Hepatocyte (in vitro differentiated cells): ENCODE results near the gene EEF2K. TPM values are rescaled to one million over a fixed set of nuclear protein-coding genes. Genes with fewer than 3 reads are reported as not detected.
A peak's percentile ranks its signal among the peaks of the same experiment; 100 is the strongest.

Source experiments
- DNase-seq: peaks from one replicate; pipeline ENCODE4 v3.0.0-alpha.2; 2016; ENCODE audit warnings: low spot score
- H2AFZ ChIP-seq: fragments of 200-600 bp; sonication (generic); 2 replicates; pipeline ENCODE4 v1.6.0; 2016; ENCODE audit warnings: antibody characterized with exemption, mild to moderate bottlenecking
- H3K27ac ChIP-seq: fragments of 200-600 bp; sonication (generic); 2 replicates; pipeline ENCODE4 v1.5.1; 2016; ENCODE audit warnings: mild to moderate bottlenecking
- H3K27me3 ChIP-seq: fragments of 200-600 bp; sonication (generic); 2 replicates; pipeline ENCODE4 v1.6.1; 2016
- H3K36me3 ChIP-seq: fragments of 200-600 bp; sonication (generic); replicated peaks from 2 replicates; pipeline ENCODE4 v1.5.1; 2016; ENCODE audit warnings: low read depth; ENCODE audit not compliant: insufficient read depth
- H3K4me1 ChIP-seq: fragments of 200-600 bp; sonication (generic); 2 replicates; pipeline ENCODE4 v1.5.1; 2016; ENCODE audit warnings: mild to moderate bottlenecking, moderate library complexity; ENCODE audit not compliant: insufficient read depth
- H3K4me2 ChIP-seq: fragments of 200-600 bp; sonication (generic); 2 replicates; pipeline ENCODE4 v1.6.0; 2016
- H3K4me3 ChIP-seq: fragments of 200-600 bp; sonication (generic); 2 replicates; pipeline ENCODE4 v1.5.1; 2016; ENCODE audit warnings: mild to moderate bottlenecking
- H3K79me2 ChIP-seq: fragments of 200-600 bp; sonication (generic); 2 replicates; pipeline ENCODE4 v1.6.0; 2017; ENCODE audit warnings: mild to moderate bottlenecking
- H3K9me2 ChIP-seq: fragments of 200-600 bp; sonication (generic); replicated peaks from 2 replicates; pipeline ENCODE4 v1.6.0; 2017; ENCODE audit warnings: mild to moderate bottlenecking; ENCODE audit not compliant: insufficient read depth
- H3K9me3 ChIP-seq: fragments of 200-600 bp; sonication (generic); 2 replicates; pipeline ENCODE4 v1.5.1; 2016; ENCODE audit warnings: low read depth, mild to moderate bottlenecking
- H4K20me1 ChIP-seq: fragments of 200-600 bp; sonication (generic); 2 replicates; pipeline ENCODE4 v1.6.0; 2016; ENCODE audit warnings: mild to moderate bottlenecking; ENCODE audit not compliant: insufficient read depth, poor library complexity, severe bottlenecking
- CTCF ChIP-seq: fragments of 200-600 bp; sonication (generic); IDR thresholded peaks from 2 replicates; pipeline ENCODE4 v1.5.1; 2016; ENCODE audit warnings: antibody characterized with exemption, mild to moderate bottlenecking; ENCODE audit not compliant: poor library complexity
- EZH2 ChIP-seq: fragments of 200-600 bp; sonication (generic); IDR thresholded peaks from 2 replicates; pipeline ENCODE4 v1.6.1; 2016; ENCODE audit warnings: antibody characterized with exemption, mild to moderate bottlenecking, borderline replicate concordance
- EZH2phosphoT487 ChIP-seq: fragments of 200-600 bp; sonication (generic); IDR thresholded peaks from one replicate; pipeline ENCODE4 v1.6.1; 2018; ENCODE audit warnings: antibody characterized with exemption, mild to moderate bottlenecking, low read depth, moderate library complexity; ENCODE audit not compliant: unreplicated experiment, severe bottlenecking
- WGBS: methylation state at CpG from one replicate; pipeline ENCODE4 v1.1.6; 2016; ENCODE audit warnings: low lambda C conversion rate; ENCODE audit errors: missing lambda C conversion rate; 5-methylcytosine and 5-hydroxymethylcytosine counted together
- polyA plus RNA-seq: library from polyadenylated mRNA; unstranded; fragments of >200 nt; fragmentation: Nextera tagmentation; extraction: Ambion mirVana; gene quantifications from 2 replicates; pipeline ENCODE4 v1.2.1, GENCODE V29; 2016
- total RNA-seq: library from RNA; depleted of rRNA; stranded (reverse); fragments of >200 nt; gene quantifications from 2 replicates; pipeline ENCODE4 v1.2.3, GENCODE V29; 2014

EEF2K gene
- total and polyA plus RNA-seq, 2 experiments from 2014 or later = 7.9 to 15.1 TPM

- 64% methylated on average over 16 of the region's 16 CpGs for WGBS
- H3K4me3 ChIP-seq = peak overlapping the region; percentile 33
- peaks cover 17% of the 10 kb centered on the region for H3K4me1 ChIP-seq
- no peaks in the 10 kb centered on the region for H3K9me3 ChIP-seq
- no peaks in the 10 kb centered on the region for H3K36me3 ChIP-seq
- H4K20me1 ChIP-seq = no peaks in the 10 kb centered on the region
- no peaks in the 10 kb centered on the region for H3K9me2 ChIP-seq
- no peaks in the 10 kb centered on the region for H3K27me3 ChIP-seq
- H3K27ac ChIP-seq = peak overlapping the region; percentile 98
- peak overlapping the region; percentile 82 for H3K4me2 ChIP-seq
- no peak for TF ChIP-seq EZH2phosphoT487
- peak; percentile 79 for DNase-seq
- H2AFZ ChIP-seq = peak overlapping the region; percentile 58
- H3K79me2 ChIP-seq = no peaks in the 10 kb centered on the region
These were observed 13.6 kb upstream of the EEF2K start for GRCh38 chr16:22192261-22193062.

GRCh38 chr16:22193063-22193411 is 13.0 kb upstream of the EEF2K start:
- DNase-seq = no peak
- H3K79me2 ChIP-seq = no peaks in the 10 kb centered on the region
- no peaks in the 10 kb centered on the region for H4K20me1 ChIP-seq
- no peak for TF ChIP-seq EZH2
- TF ChIP-seq CTCF = no peak
- TF ChIP-seq EZH2phosphoT487 = no peak
- no peak overlapping the region for H3K4me2 ChIP-seq
- no peaks in the 10 kb centered on the region for H3K27me3 ChIP-seq
- H2AFZ ChIP-seq = no peak overlapping the region
- H3K9me3 ChIP-seq = no peaks in the 10 kb centered on the region
- no peaks in the 10 kb centered on the region for H3K9me2 ChIP-seq
- H3K36me3 ChIP-seq = no peaks in the 10 kb centered on the region
- H3K4me3 ChIP-seq = no peak overlapping the region
- H3K4me1 ChIP-seq = peaks cover 17% of the 10 kb centered on the region
- peak overlapping the region; percentile 98 for H3K27ac ChIP-seq
- 96% methylated on average over 2 of the region's 2 CpGs for WGBS

- H3K4me2 ChIP-seq = peak overlapping the region; percentile 26
- H3K9me2 ChIP-seq = no peaks in the 10 kb centered on the region
These were observed 11.2 kb upstream of the EEF2K start for GRCh38 chr16:22194707-22195444.

More at GRCh38 chr16:22194707-22195444, 11.2 kb upstream of the EEF2K start:
- Histone ChIP-seq H3K9me3 (no peaks in the 10 kb centered on the region), H3K4me1 (peaks cover 6% of the 10 kb centered on the region), H3K36me3 (no peaks in the 10 kb centered on the region), H2AFZ (no peak overlapping the region), H3K27ac (peak overlapping the region; percentile 19), H4K20me1 (no peaks in the 10 kb centered on the region), H3K4me3 (no peak overlapping the region), H3K79me2 (no peaks in the 10 kb centered on the region), H3K27me3 (no peaks in the 10 kb centered on the region)
- WGBS = 83% methylated on average over 9 of the region's 9 CpGs
- TF ChIP-seq EZH2phosphoT487 (no peak), CTCF (no peak), EZH2 (no peak)
- DNase-seq = no peak
